Glutamatergic neuron (in vitro differentiated cells): ENCODE measurements around the gene PEPD. TPM values are rescaled to one million over a fixed set of nuclear protein-coding genes. Genes with fewer than 3 reads are reported as not detected.
A peak's percentile ranks its signal among the peaks of the same experiment; 100 is the strongest.
"Not testable (repeated sequence)": the region's sequence is repeated elsewhere in the genome, so short reads cannot be mapped to it uniquely, and the experiment has no call there.

Source experiments
- DNase-seq: peaks from one replicate; pipeline ENCODE4 v3.0.0; 2022
- H3K27ac Mint-ChIP-seq: one replicate; pipeline ENCODE4 v1.8.0; 2020; ENCODE audit warnings: mild to moderate bottlenecking, mixed read lengths, inconsistent platforms; ENCODE audit not compliant: unreplicated experiment
- H3K27me3 Mint-ChIP-seq: one replicate; pipeline ENCODE4 v1.8.0; 2020; ENCODE audit warnings: mild to moderate bottlenecking, moderate library complexity, mixed read lengths, inconsistent platforms; ENCODE audit not compliant: unreplicated experiment
- H3K36me3 Mint-ChIP-seq: one replicate; pipeline ENCODE4 v1.8.0; 2020; ENCODE audit warnings: mild to moderate bottlenecking, mixed read lengths, inconsistent platforms; ENCODE audit not compliant: unreplicated experiment
- H3K4me1 Mint-ChIP-seq: one replicate; pipeline ENCODE4 v1.8.0; 2020; ENCODE audit warnings: mild to moderate bottlenecking, low read depth, mixed read lengths, inconsistent platforms; ENCODE audit not compliant: unreplicated experiment
- H3K4me3 Mint-ChIP-seq: one replicate; pipeline ENCODE4 v1.8.0; 2020; ENCODE audit warnings: mild to moderate bottlenecking, mixed read lengths, inconsistent platforms; ENCODE audit not compliant: unreplicated experiment
- H3K9me3 Mint-ChIP-seq: one replicate; pipeline ENCODE4 v1.8.0; 2020; ENCODE audit warnings: mild to moderate bottlenecking, moderate library complexity, mixed read lengths, inconsistent platforms; ENCODE audit not compliant: unreplicated experiment
- total RNA-seq: library from RNA; stranded (reverse); fragmentation: NEBNext Ultra II Directional; extraction: Animal tissue kit (Norgen Biotek cat#: 25700); gene quantifications from one replicate; pipeline ENCODE4 v1.2.1, GENCODE V29; 2021; ENCODE audit not compliant: unreplicated experiment
- TF ChIP-seq, protein P1 (sequence below): fragments of 200-600 bp; sonication (generic); IDR thresholded peaks from one replicate; pipeline ENCODE4 v1.5.0; 2021; ENCODE audit not compliant: partially characterized antibody, unreplicated experiment

PEPD gene
- total RNA-seq, 1 donor from 2014 or later = 93.3 TPM

DNA sequence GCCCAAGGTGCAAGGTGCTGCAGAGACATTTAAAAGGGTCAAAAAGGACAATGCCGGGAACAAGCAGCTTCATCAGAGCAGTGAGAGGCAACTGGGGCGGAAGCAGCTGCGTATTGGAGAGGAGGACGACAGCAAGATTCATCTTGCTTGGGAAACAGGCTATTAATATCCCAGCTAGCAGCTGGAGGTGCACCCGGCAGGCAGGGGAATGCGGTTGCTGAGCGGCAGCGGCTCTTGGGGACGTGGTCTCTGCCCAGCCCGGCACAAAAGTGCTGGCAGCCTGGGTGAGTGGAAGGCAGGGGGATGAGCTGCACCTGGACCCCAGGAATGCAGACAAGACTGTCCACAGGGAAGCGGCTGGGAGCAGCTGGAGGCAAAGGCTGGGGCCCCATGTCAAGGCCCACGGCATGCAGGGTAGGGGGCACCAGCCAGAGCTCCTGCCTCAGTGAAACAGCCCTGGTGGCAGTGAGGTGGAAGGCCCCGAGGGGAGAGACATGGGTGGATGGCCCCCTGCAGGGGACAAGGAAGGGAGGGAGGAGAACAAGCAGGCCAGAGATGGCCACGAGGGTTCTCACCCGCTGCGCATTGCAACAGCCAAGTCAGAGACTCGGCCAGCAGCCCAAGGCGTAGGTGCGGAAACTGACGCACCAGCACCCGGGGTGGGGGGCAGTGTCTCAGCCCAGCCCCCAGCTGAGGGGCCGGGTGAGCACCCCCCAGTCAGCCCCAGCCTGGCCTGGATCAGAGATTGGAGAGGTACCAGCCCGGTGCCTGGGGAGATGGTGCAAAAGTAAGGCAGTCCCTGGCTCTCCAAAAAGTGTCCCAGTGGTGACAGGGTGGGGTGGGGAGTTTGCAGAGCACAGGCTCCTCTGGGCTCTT lies 34.4 kb downstream of the PEPD start:
- peaks cover 7% of the 10 kb centered on the region for H3K27me3 Mint-ChIP-seq
- peaks cover 27% of the 10 kb centered on the region for H3K4me1 Mint-ChIP-seq
- H3K4me3 Mint-ChIP-seq = peak overlapping the region; percentile 75
- peaks cover 9% of the 10 kb centered on the region for H3K36me3 Mint-ChIP-seq
- H3K9me3 Mint-ChIP-seq = peaks cover 6% of the 10 kb centered on the region
- DNase-seq = no peak
- TF ChIP-seq, protein P1, sequence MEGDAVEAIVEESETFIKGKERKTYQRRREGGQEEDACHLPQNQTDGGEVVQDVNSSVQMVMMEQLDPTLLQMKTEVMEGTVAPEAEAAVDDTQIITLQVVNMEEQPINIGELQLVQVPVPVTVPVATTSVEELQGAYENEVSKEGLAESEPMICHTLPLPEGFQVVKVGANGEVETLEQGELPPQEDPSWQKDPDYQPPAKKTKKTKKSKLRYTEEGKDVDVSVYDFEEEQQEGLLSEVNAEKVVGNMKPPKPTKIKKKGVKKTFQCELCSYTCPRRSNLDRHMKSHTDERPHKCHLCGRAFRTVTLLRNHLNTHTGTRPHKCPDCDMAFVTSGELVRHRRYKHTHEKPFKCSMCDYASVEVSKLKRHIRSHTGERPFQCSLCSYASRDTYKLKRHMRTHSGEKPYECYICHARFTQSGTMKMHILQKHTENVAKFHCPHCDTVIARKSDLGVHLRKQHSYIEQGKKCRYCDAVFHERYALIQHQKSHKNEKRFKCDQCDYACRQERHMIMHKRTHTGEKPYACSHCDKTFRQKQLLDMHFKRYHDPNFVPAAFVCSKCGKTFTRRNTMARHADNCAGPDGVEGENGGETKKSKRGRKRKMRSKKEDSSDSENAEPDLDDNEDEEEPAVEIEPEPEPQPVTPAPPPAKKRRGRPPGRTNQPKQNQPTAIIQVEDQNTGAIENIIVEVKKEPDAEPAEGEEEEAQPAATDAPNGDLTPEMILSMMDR = no peak
- H3K27ac Mint-ChIP-seq = peak overlapping the region; percentile 67

DNA sequence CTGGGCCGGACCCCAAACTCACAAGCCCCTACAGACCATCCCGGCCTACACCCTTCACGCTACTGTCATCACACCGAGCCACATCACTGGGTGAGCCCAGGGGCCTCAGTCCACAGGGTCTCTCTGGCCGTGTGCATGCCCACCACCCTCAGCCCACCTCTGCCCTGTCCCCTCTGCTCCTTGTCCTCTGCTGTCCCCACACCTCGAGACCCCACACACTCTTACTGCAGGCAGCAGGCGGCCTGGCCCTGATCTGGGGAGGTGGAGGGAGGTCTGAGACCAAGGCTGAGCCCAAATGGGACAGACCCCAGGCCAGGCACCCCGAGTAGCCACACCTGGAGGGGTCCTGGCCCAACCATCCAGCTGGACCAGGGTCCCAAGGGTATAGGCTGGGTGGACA lies 35.2 kb downstream of the PEPD start:
- Mint-ChIP-seq H3K4me3 (no peak overlapping the region), H3K4me1 (peaks cover 27% of the 10 kb centered on the region), H3K9me3 (peaks cover 6% of the 10 kb centered on the region), H3K27me3 (peaks cover 7% of the 10 kb centered on the region), H3K36me3 (peaks cover 9% of the 10 kb centered on the region), H3K27ac (no peak overlapping the region)
- no peak for DNase-seq
- TF ChIP-seq, protein P1 = no peak

DNA sequence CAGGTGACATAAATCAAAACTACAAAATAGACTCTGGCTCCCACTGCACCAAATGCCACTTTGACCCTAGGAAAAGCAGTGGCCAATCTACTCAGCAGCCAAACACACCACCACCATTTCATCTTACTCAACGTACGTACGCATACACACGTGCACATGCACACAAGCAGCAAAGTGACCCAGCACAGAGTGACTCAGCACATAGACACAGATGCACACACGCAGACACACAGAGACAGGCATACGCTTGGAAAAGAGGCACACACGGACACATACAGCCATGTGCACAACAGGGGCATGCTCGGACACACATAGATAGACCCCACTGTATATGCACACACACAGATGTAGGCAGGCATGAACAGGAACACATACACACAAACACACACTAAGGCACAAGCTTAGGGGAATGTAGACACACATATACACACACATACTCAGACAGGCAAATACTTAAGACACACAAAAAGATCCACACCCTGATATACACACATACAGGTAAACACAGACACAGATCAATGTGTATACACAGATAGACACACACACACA lies 37.3 kb downstream of the PEPD start:
- peak overlapping the region; percentile 63 for H3K27ac Mint-ChIP-seq
- H3K36me3 Mint-ChIP-seq = peaks cover 21% of the 10 kb centered on the region
- DNase-seq = no peak
- H3K4me1 Mint-ChIP-seq = peaks cover 20% of the 10 kb centered on the region
- H3K9me3 Mint-ChIP-seq = peaks cover 6% of the 10 kb centered on the region
- H3K4me3 Mint-ChIP-seq = no peak overlapping the region
- peaks cover 7% of the 10 kb centered on the region for H3K27me3 Mint-ChIP-seq
- TF ChIP-seq, protein P1 = no peak

DNA sequence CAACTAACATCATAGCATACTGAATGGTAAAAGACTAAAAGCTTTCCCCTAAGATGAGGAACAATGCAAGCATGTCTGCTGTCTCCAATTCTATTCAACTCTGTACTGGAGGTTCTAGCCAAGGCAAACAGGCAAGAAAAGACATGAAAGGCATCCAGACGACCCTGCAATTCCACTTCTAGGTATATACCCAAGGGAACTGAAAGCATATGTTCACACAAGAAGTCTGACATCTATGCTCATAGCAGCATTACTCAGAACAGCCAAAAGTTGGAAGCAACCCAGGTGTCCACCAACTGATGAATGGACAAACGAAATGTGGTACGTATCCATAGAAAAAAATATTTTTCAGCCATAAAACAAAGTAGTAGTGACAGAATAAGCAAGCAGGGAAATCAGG lies 39.1 kb downstream of the PEPD start:
- DNase-seq = no peak
- peaks cover 5% of the 10 kb centered on the region for H3K27me3 Mint-ChIP-seq
- peaks cover 33% of the 10 kb centered on the region for H3K36me3 Mint-ChIP-seq
- peaks cover 10% of the 10 kb centered on the region for H3K9me3 Mint-ChIP-seq
- no peak overlapping the region for H3K4me3 Mint-ChIP-seq
- H3K4me1 Mint-ChIP-seq = peaks cover 9% of the 10 kb centered on the region
- TF ChIP-seq, protein P1 = no peak
- no peak overlapping the region for H3K27ac Mint-ChIP-seq

DNA sequence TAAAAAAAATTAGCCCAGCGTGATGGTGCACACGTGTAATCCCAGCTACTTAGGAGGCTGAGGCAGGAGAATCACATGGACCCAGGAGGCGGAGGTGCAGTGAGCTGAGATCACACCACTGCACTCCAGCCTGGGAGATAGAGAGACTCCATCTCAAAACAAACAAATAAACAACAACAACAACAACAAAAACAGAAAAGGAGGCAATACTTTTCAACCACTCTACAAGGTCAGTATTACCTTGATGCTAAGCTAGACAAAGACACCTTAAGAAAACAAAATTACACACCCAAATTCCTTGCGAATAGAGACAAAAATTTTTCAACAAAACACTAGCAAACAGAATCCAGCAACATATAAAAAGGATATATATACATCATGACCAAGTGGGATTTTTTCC lies 39.7 kb downstream of the PEPD start:
- Mint-ChIP-seq H3K4me1 (peaks cover 5% of the 10 kb centered on the region), H3K9me3 (peaks cover 10% of the 10 kb centered on the region), H3K27ac (no peak overlapping the region), H3K36me3 (peaks cover 34% of the 10 kb centered on the region), H3K4me3 (no peak overlapping the region), H3K27me3 (peaks cover 4% of the 10 kb centered on the region)
- TF ChIP-seq, protein P1 = no peak
- DNase-seq = no peak

DNA sequence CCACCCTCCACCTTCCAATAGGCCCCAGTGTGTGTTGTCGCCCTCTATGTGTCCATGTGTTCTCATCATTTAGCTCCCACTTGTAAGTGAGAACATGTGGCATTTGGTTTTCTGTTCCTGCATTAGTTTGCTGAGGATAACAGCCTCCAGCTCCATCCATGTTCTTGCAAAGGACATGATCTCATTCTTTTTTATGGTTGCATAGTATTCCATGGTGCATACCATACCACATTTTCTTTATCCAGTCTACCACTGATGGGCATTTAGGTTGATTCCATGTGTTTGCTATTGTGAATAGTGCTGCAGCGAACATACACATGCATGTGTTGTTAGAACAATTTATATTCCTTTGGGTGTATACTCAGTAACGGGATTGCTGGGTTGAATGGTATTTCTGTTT lies 42.0 kb downstream of the PEPD start:
- not testable (repeated sequence) for H3K27me3 Mint-ChIP-seq, DNase-seq, H3K4me1 Mint-ChIP-seq, H3K4me3 Mint-ChIP-seq, H3K9me3 Mint-ChIP-seq, H3K27ac Mint-ChIP-seq
- H3K36me3 Mint-ChIP-seq = peaks cover 34% of the 10 kb centered on the region
